ENCODE data around the gene ZNF592.

- no peak for TF ChIP-seq POLR2A (IDR thresholded peaks at IDR 0.05)
- TF ChIP-seq, protein P1, sequence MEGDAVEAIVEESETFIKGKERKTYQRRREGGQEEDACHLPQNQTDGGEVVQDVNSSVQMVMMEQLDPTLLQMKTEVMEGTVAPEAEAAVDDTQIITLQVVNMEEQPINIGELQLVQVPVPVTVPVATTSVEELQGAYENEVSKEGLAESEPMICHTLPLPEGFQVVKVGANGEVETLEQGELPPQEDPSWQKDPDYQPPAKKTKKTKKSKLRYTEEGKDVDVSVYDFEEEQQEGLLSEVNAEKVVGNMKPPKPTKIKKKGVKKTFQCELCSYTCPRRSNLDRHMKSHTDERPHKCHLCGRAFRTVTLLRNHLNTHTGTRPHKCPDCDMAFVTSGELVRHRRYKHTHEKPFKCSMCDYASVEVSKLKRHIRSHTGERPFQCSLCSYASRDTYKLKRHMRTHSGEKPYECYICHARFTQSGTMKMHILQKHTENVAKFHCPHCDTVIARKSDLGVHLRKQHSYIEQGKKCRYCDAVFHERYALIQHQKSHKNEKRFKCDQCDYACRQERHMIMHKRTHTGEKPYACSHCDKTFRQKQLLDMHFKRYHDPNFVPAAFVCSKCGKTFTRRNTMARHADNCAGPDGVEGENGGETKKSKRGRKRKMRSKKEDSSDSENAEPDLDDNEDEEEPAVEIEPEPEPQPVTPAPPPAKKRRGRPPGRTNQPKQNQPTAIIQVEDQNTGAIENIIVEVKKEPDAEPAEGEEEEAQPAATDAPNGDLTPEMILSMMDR (IDR thresholded peaks at IDR 0.05) = no peak
- TF ChIP-seq EP300 (IDR thresholded peaks at IDR 0.05) = no peak
Measured at GRCh38 chr15:84829428-84829827, 81.0 kb downstream of the ZNF592 start.

Data from tibial nerve (tissue), 4 donors.